T47D (cell line): ENCODE data around the gene SMIM44.

Source experiments
- DNase-seq, 2 experiments: peaks; one replicate each; pipeline versions ENCODE4 v3.0.0 to v3.0.0-alpha.2; 2011 to 2012; ENCODE audit warnings: low read depth in 1 of 2, low spot score in 1 of 2
- JUND ChIP-seq: IDR thresholded peaks from 2 replicates; pipeline ENCODE4 v1.6.1; 2012; ENCODE audit warnings: low read depth
- in situ Hi-C: cut with HindIII; loops from 2 replicates; pipeline ENCODE4 v1.10.0; 2016; ENCODE audit warnings: low sequenced_read_pairs, low pct_unique_long_range_greater_than_20kb

The SMIM44 gene

DNA sequence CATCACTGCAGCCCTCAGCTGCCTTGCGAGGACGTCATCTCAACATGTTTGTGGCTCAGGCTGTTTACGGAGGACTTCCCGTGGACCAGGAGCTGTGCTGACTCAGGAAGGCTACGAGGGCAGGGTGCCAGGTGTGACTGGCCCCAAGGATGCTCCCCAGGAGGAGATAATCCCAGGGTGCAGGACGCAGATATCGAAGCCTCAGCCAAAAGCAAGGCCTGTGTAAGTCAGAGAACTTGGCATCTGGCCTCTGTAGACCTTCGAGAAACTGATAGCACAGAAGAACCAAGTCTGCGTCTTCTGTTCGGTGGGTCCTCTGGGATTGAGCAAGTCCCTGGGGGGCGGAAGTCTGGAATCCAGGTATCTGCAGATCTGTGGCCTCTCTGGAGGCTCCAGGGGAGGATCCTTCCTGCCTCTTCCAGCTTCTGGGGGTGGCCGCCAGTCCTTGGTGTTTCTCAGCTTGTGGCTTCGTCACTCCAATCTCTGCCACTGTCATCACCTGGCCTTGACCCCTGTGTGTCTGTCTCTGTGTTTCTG lies 19.9 kb upstream of the SMIM44 start:
- TF ChIP-seq JUND: no peak
- in situ Hi-C loops: no loop called here

DNA sequence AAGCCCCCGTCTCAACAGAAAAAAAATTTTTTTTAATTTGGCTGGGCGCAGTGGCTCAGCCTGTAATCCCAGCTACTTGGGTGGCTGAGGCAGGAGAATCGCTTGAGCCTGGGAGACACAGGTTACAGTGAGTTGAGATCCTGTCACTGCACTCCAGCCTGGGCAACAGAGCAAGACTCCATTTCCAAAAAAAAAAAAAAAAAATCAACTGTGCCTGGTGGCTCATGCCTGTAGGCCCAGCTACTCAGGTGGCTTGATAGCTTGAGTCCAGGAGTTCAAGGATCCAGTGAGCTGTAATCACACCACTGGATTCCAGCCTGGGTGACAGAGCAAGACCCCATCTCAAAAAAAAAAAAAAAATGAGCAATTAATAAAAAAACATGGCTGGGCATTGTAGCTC lies 18.5 kb upstream of the SMIM44 start:
- no peak for TF ChIP-seq JUND
- in situ Hi-C loops: no loop called here
- DNase-seq: no peak

More for the DNA sequence above, 19.9 kb upstream of the SMIM44 start:
- DNase-seq: no peak

DNA sequence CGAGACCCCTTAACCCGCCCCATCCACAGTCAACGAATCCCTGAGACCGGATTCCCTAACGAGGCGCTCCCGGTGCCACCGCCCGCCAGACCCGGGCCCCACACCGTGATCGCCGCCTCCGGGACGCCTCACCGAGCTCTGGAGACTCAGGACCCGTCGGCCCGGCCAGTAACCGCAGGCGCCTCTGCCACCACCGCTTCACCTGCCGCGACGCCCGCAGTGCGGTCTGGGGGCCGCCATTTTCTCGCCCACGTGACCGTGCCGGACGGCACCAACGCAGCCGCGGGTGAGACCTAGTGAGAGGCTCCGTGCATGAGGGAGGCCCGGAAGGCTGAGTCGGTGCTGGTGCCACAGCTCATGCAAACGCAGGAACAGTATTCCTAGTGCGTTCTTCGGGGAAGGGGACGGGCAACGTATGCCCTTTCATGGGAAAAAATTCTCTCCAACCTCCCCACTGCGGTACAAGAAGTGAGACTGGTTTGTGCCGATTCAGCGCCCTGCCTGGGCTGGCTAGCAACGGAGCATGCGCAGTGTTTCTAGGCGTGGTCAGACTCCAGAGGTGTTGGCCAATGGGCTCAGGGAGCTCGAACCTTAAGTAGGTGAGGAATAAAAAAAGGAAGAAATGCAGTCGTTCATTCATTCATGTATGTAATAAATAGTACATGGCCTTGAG lies 17.3 kb upstream of the SMIM44 start, which contains the start of gene DOHH:
Gene DOHH (minus strand): TSS at position 246 of the 673 bp plus-strand sequence. CDS start 3,860 bp downstream, outside the sequence.
- TF ChIP-seq JUND: peak; percentile 57; the same call in 1 of the 2 replicates
- peak; percentile 93 to 96 for DNase-seq
- in situ Hi-C loops: no loop called here

DNA sequence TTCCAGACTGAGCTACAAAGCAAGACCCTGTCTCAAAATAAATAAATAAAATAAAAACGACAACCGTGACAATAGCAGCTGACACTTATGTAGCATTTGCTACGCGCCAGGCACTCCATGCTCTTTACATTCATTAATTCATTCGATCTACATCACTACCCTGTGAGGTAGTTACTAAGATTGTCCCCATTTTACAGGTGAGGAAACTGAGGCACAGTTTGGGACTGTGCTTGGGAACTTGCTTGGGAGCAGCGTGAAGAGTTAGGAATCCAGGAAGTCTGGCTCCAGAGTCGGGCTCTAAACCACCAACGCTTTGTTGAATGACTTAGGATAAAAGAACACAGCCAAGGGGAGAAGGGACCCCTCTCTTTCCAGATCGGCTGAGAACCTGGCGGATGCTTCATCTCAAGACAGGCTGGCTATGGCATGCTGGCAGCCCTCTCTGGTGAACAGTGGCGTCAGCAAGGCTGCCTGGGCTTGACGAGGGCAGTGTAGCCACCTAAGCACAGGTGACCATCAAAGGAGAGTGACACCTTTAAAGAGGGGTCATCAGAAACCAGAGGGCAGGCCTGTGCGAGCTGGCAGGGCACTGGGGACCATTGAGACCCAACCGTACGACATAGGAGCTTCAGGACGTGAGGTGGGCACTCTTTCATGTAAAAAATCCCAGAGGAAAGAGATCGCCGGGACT lies 16.6 kb upstream of the SMIM44 start:
- DNase-seq: no peak
- in situ Hi-C loops: no loop called here
- no peak for TF ChIP-seq JUND

DNA sequence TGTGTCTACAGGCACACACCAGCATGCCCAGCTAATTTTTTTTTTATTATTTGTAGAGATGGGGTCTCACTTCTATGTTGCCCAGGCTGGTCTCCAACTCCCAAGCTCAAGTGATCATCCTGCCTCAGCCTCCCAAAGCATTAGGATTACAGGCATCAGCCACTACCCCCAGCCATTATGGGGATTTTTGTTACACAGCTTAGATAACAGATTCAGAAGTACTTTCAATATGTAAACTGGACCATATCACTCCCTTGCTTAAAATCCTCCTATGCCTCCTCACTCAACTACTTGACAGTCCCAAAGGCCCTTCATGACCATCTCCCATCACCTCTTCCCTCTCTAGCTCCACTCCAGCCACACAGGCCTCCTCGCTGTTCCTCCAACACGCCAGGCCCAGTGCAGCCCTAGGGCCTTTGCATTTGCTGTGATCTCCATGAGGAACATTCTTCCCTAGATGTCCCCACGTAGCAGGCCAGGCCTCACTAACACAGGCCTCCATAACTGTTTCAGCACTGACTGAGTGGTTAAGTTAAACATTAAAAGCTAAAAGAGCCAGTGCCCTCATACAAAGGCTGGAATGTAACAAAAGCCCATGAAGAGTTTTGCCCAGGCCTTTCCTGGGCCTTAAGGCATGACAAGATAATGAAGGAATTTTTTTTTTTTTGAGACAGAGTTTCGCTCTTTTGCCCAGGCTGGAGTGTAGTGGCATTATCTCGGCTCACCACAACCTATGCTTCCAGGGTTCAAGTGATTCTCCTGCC lies 14.7 kb upstream of the SMIM44 start:
- in situ Hi-C loops: no loop called here
- no peak for TF ChIP-seq JUND
- DNase-seq: no peak

DNA sequence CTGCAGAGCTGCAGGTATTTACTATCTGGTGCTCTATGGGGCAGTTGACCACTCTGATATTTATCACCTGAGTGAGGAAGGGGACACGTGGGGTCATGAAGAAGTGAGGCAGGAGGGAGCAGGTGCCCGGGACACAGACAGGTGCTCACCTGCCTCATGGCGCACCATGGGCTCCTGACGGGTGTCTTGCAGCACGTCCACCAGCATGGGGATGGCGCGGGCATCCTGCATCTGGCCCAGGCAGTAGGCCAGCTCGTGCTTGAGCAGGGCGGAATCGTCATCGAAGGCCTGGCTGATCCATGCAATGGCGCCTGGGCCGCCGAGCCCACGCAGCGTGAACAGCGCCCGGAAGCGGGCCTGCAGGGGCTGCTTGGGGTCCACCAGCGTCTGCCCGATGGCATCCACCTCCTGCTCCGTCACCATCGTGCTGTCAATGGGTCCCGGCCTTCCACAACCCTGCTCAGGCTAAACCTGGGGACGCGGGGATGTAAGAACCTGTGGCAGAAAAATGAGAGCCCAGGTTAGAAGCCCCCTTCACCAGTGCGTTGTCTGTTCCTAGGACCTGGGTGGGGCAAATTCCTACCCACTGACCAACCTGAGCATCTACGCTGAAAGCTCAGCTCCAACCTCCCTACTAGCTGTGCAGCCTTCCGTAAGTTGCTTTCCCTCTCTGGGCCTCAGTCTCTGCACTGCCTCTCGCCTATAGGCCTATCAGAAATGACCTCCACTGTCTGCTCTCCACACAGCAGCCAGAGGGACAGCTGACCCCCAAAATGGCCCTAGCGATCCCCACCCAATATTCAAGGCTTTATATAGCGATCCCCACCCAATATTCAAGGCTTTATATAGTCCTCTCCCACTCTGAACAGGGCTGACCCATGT lies 13.4 kb upstream of the SMIM44 start:
- DNase-seq: no peak
- in situ Hi-C loops: no loop called here
- TF ChIP-seq JUND: no peak

DNA sequence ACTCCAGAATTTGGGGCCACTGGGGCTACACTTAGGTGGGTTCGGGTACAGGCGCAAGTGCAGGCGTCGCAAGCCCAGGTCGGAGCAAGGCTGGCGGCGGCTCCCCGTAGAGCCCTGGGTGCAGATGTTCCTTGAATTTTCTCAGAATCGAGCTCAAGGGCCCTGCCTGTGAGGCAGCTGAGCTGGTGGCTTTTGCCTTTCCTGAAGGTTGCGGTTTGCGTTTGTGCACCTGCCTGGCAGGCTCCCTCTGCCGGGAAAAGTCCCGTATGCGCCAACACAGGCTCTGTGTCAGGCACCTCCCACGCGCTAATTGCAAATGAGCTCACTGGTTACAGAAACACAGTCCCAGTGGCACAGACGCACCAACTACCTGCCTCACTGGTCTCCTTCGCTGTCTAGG lies 11.3 kb upstream of the SMIM44 start:
- TF ChIP-seq JUND: no peak
- DNase-seq: no peak
- in situ Hi-C loops: no loop called here

DNA sequence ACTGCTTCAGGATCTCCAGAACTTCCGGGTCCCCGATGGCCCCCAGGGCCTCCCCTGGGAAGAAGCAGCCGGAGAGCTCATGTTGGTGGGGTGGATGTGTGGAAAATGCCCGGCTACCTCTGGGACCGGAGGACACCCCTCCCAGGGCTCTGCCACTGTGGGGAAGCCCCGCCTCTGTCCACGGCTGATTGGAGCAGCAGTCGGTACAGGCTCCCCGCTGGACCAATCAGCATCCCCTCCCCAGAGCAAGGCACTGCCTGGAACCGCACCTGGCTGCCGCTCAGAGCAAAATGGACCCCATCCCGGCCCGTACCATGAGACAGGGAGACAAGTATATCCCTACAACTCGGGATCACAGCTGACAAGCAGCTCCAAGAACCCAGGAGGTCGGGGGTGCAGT lies 10.8 kb upstream of the SMIM44 start:
- no peak for TF ChIP-seq JUND
- in situ Hi-C loops: no loop called here
- peak in 1 of 2 experiments; percentile 67 for DNase-seq

DNA sequence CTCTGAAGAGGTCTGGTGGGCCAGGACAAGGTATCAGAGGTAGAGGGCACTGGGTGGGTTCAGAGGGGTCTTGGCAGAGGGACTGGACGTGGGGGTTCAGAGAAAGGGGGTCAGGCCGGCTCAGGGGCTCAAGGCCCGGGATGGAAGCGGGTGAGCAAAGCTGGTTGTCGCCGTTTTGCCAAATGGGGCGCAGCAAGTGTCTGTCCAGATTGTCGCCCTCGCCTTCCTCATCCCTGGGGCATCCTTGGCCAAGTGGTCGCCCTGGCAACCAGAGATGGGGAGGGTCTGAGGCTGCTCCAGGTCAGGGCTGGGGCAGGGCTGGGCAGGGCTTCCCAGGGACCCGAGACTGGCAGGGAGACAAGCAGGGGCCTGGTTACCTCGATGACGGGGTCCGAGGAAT lies 10.4 kb upstream of the SMIM44 start:
- TF ChIP-seq JUND: no peak
- in situ Hi-C loops: no loop called here
- DNase-seq: no peak

DNA sequence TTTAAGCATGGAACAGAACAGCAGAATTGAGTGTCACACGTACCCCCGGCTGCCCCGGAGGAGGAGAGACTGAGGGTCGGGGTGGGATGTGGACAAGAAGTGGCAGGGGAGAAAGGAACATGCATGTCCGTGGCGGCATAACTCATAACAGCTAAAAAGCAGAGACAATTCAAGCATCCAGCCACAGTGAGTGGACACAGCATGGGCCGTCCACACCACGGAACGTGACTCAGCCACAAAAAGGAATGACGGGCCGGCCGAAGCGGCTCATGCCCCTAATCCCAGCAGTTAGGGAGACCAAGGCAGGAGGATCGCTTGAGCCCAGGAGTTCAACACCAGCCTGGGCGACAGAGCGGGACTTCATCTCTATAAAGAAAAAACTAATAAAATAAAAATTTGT lies 9.7 kb upstream of the SMIM44 start:
- DNase-seq: no peak
- no peak for TF ChIP-seq JUND
- in situ Hi-C loops: no loop called here

DNA sequence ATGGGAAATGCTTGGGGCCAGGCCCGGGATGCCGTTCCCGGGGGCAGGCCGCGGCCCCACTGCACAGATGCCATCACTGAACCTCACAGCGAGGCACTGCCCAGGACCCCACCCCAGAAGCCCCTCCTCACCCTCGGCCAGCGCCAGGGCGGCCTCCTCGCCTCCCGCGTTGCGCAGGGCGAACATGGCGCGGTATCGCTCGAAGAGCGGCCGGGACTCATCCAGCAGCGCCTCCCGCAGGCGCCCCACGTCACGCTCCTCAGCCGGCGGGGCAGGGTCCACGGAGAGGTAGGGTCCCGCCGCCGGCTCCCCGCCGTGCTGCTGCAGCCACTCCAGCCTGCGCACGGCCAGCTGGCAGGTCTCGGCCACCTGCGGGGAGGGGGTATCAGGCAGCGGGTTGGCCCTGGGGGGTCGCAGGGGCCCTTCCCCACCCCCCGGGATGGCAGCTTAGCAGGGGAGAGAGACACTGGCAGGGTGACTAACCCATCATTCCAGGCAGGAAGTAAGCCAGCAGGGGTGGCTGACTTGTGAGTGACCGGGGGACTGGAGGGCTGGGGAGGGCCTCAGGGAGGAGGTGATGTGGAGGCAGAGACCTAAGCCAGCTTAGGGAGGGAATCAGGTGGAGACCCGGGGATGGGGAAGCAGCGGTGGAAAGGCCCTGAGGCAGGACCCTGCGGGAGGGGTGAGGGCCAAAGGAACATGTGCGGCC lies 9.0 kb upstream of the SMIM44 start:
- DNase-seq: no peak
- in situ Hi-C loops: no loop called here
- TF ChIP-seq JUND: no peak
